HepG2 (cell line): Measurements from ENCODE around the gene SELENOS. TPM values are rescaled to one million over a fixed set of nuclear protein-coding genes. Genes with fewer than 3 reads are reported as not detected.

Source experiments
- CBX5 ChIP-seq: sonication (generic); formaldehyde crosslinking; IDR thresholded peaks from 2 replicates; pipeline ENCODE4 v1.4.0; 2020; ENCODE audit warnings: missing genetic modification reagents, borderline replicate concordance
- CSRNP2 ChIP-seq: sonication (generic); formaldehyde crosslinking; conservative IDR thresholded peaks from 2 replicates; pipeline ENCODE4 v1.8.0; 2022; ENCODE audit warnings: low read depth, missing genetic modification reagents
- FOSL1 ChIP-seq: sonication (generic); formaldehyde crosslinking; IDR thresholded peaks from 2 replicates; pipeline ENCODE4 v1.9.0; 2021; ENCODE audit warnings: missing genetic modification reagents, borderline replicate concordance
- FOSL2 ChIP-seq: sonication (generic); formaldehyde crosslinking; IDR thresholded peaks from 2 replicates; pipeline ENCODE4 v1.4.0; 2020; ENCODE audit warnings: missing genetic modification reagents
- HDAC2 ChIP-seq: sonication (generic); formaldehyde crosslinking; IDR thresholded peaks from 2 replicates; pipeline ENCODE4 v1.4.0; 2020; ENCODE audit warnings: missing genetic modification reagents
- ISL2 ChIP-seq: sonication (generic); formaldehyde crosslinking; IDR thresholded peaks from 2 replicates; pipeline ENCODE4 v1.5.0; 2020; ENCODE audit warnings: missing genetic modification reagents
- KLF15 ChIP-seq: sonication (generic); formaldehyde crosslinking; IDR thresholded peaks from 2 replicates; pipeline ENCODE4 v1.8.1; 2023; ENCODE audit warnings: borderline replicate concordance, mild to moderate bottlenecking, inconsistent platforms, missing genetic modification reagents, mixed read lengths
- MAZ ChIP-seq, 2 experiments: sonication (generic) in 1 of 2; formaldehyde crosslinking in 1 of 2; IDR thresholded peaks; 2 replicates each; pipeline versions ENCODE4 v1.5.0 to v1.6.1; 2012 to 2020; ENCODE audit warnings: low read depth in 2 of 2, mild to moderate bottlenecking in 2 of 2, borderline replicate concordance in 1 of 2, improper control_type of control experiment in 1 of 2, low read length in 1 of 2, missing genetic modification reagents in 1 of 2, moderate library complexity in 1 of 2
- NR2F2 ChIP-seq: IDR thresholded peaks from 2 replicates; pipeline ENCODE4 v1.6.1; 2012; ENCODE audit warnings: low read depth, inconsistent platforms, borderline replicate concordance
- NR3C1 ChIP-seq: sonication (generic); formaldehyde crosslinking; IDR thresholded peaks from 2 replicates; pipeline ENCODE4 v1.4.0; 2020; ENCODE audit warnings: missing genetic modification reagents
- PRMT3 ChIP-seq: sonication (generic); formaldehyde crosslinking; IDR thresholded peaks from 2 replicates; pipeline ENCODE4 v1.8.1; 2022; ENCODE audit warnings: low read depth, mild to moderate bottlenecking, moderate library complexity, missing genetic modification reagents, borderline replicate concordance
- STAG1 ChIP-seq: sonication (generic); formaldehyde crosslinking; IDR thresholded peaks from 2 replicates; pipeline ENCODE4 v1.4.0; 2020; ENCODE audit warnings: missing genetic modification reagents
- THAP8 ChIP-seq: sonication (generic); formaldehyde crosslinking; IDR thresholded peaks from 2 replicates; pipeline ENCODE4 v1.5.1; 2020; ENCODE audit warnings: missing genetic modification reagents, mild to moderate bottlenecking, borderline replicate concordance
- THRA ChIP-seq: sonication (generic); formaldehyde crosslinking; IDR thresholded peaks from 2 replicates; pipeline ENCODE4 v1.4.0; 2020; ENCODE audit warnings: missing genetic modification reagents, borderline replicate concordance
- ZBTB43 ChIP-seq: sonication (generic); formaldehyde crosslinking; conservative IDR thresholded peaks from 2 replicates; pipeline ENCODE4 v1.4.0; 2020; ENCODE audit warnings: missing genetic modification reagents
- ZNF460 ChIP-seq: sonication (generic); formaldehyde crosslinking; IDR thresholded peaks from 2 replicates; pipeline ENCODE4 v1.5.1; 2020; ENCODE audit warnings: missing genetic modification reagents, mild to moderate bottlenecking, borderline replicate concordance
- ZNF501 ChIP-seq: sonication (generic); formaldehyde crosslinking; IDR thresholded peaks from 2 replicates; pipeline ENCODE4 v1.5.1; 2020; ENCODE audit warnings: mild to moderate bottlenecking, moderate library complexity, missing genetic modification reagents
- ZNF709 ChIP-seq: sonication (generic); formaldehyde crosslinking; IDR thresholded peaks from 2 replicates; pipeline ENCODE4 v1.5.0; 2020; ENCODE audit warnings: mild to moderate bottlenecking, missing genetic modification reagents
- ZNF770 ChIP-seq: sonication (generic); formaldehyde crosslinking; IDR thresholded peaks from 2 replicates; pipeline ENCODE4 v1.5.0; 2020; ENCODE audit warnings: mild to moderate bottlenecking, missing genetic modification reagents
- polyA plus RNA-seq, 8 experiments: library from polyadenylated mRNA; depleted of rRNA in 3 of 8; stranded (reverse) in 7 of 8; unstranded in 1 of 8; fragments of >200 nt; fragmentation: Illumina TruSeq in 4 of 8; extraction: Trizol in 4 of 8; gene quantifications; 2 replicates each; pipeline versions ENCODE4 v1.2.1 to v1.2.3, GENCODE V29; 2011 to 2016; ENCODE audit warnings: low read depth in 4 of 8, missing spikeins in 1 of 8, mixed read lengths in 1 of 8; ENCODE audit not compliant: insufficient read depth in 1 of 8
- total RNA-seq, 5 experiments: library from RNA; depleted of rRNA; stranded (reverse); fragments of >200 nt; fragmentation: Illumina TruSeq; extraction: Trizol; gene quantifications; 2 replicates each; pipeline ENCODE4 v1.2.3, GENCODE V29; 2016; ENCODE audit warnings: low read depth in 1 of 5

Gene SELENOS
- total and polyA plus RNA-seq, 2 of the 13 experiments (the other 11 are each of a cell fraction or from before 2014, with no cell fraction given) = 63.0 to 66.1 TPM

- TF ChIP-seq ZBTB43 (CRISPR knock-in tag) (peak; percentile 24; the same call in 1 of the 2 replicates), ZNF501 (CRISPR knock-in tag) (0 out of 2 replicates have a peak, but pooled peaks have one; percentile 21), PRMT3 (CRISPR knock-in tag) (no peak), HDAC2 (CRISPR knock-in tag) (peak; percentile 39; the same call in 1 of the 2 replicates), CBX5 (CRISPR knock-in tag) (no peak), NR2F2 (no peak), ZNF709 (CRISPR knock-in tag) (no peak), FOSL1 (CRISPR knock-in tag) (no peak), MAZ (IDR thresholded peaks at IDR 0.05; ENCODE audit: borderline replicate concordance, low read depth, low read length) (0 out of 2 replicates have a peak, but pooled peaks have one; percentile 37), MAZ (CRISPR knock-in tag; IDR thresholded peaks at IDR 0.05; ENCODE audit: low read depth) (peak; percentile 80), ZNF460 (CRISPR knock-in tag) (no peak), THAP8 (no peak), FOSL2 (CRISPR knock-in tag) (no peak), STAG1 (CRISPR knock-in tag) (peak; percentile 25; the same call in 1 of the 2 replicates), KLF15 (no peak), NR3C1 (CRISPR knock-in tag) (no peak), THRA (0 out of 2 replicates have a peak, but pooled peaks have one; percentile 14), CSRNP2 (CRISPR knock-in tag) (no peak), ISL2 (CRISPR knock-in tag) (0 out of 2 replicates have a peak, but pooled peaks have one; percentile 41), ZNF770 (CRISPR knock-in tag) (no peak)
Observed at GRCh38 chr15:101251830-101252820, 25.2 kb downstream of the SELENOS start, which contains the start of gene CHSY1 (continued).
